ENCODE measurements around the gene SKI. TPM values are rescaled to one million over a fixed set of nuclear protein-coding genes. Genes with fewer than 3 reads are reported as not detected.

SKI gene
- total and polyA plus RNA-seq, 9 of the 15 experiments (the other 6 are each of a cell fraction or from before 2014, with no cell fraction given), result 0.10 to 60.5 (median 4.6) TPM

DNA sequence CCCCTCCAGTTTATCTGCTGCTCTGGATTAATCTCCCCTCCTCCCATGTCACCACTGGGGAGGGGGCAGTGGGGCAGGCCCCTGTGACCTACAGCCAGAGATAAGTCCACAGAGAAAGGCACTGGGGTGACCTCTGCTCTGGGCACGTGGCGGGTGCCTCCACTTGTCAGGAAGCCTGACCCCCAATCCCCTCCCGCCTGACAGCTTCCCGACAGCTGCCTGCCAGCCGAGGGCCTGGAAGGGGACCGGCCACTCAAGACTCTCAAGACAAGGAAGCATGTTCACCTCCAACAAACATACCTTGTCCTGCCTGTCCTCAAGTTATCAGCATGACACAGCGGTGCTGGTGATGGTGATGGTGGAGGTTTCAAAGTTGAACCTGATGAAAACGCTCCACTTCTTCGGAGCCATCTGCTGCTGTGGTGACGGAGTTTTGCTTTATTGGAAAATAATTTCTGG, 30.4 kb upstream of the SKI start (continued):
- TF ChIP-seq NR2C1 (IDR thresholded peaks at IDR 0.05), result no peak; the same call in 1 of the 2 replicates
- peak; percentile 62 for TF ChIP-seq NR2C1 (tag; IDR thresholded peaks at IDR 0.05)
- peak; percentile 52 for TF ChIP-seq CXXC5 (CRISPR knock-in tag; IDR thresholded peaks at IDR 0.05)
- no peak for TF ChIP-seq ZNF239 (CRISPR knock-in tag; IDR thresholded peaks at IDR 0.05)
- TF ChIP-seq, protein P1, sequence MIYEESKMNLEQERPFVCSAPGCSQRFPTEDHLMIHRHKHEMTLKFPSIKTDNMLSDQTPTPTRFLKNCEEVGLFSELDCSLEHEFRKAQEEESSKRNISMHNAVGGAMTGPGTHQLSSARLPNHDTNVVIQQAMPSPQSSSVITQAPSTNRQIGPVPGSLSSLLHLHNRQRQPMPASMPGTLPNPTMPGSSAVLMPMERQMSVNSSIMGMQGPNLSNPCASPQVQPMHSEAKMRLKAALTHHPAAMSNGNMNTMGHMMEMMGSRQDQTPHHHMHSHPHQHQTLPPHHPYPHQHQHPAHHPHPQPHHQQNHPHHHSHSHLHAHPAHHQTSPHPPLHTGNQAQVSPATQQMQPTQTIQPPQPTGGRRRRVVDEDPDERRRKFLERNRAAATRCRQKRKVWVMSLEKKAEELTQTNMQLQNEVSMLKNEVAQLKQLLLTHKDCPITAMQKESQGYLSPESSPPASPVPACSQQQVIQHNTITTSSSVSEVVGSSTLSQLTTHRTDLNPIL (CRISPR knock-in tag; IDR thresholded peaks at IDR 0.05), result no peak
- TF ChIP-seq, protein P2, sequence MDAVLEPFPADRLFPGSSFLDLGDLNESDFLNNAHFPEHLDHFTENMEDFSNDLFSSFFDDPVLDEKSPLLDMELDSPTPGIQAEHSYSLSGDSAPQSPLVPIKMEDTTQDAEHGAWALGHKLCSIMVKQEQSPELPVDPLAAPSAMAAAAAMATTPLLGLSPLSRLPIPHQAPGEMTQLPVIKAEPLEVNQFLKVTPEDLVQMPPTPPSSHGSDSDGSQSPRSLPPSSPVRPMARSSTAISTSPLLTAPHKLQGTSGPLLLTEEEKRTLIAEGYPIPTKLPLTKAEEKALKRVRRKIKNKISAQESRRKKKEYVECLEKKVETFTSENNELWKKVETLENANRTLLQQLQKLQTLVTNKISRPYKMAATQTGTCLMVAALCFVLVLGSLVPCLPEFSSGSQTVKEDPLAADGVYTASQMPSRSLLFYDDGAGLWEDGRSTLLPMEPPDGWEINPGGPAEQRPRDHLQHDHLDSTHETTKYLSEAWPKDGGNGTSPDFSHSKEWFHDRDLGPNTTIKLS (IDR thresholded peaks at IDR 0.05; ENCODE audit: borderline replicate concordance, low read depth), result peak; percentile 32; the same call in 1 of the 2 replicates
- no peak for TF ChIP-seq KAT8 (IDR thresholded peaks at IDR 0.05; ENCODE audit: low read depth)
- TF ChIP-seq, protein P3, sequence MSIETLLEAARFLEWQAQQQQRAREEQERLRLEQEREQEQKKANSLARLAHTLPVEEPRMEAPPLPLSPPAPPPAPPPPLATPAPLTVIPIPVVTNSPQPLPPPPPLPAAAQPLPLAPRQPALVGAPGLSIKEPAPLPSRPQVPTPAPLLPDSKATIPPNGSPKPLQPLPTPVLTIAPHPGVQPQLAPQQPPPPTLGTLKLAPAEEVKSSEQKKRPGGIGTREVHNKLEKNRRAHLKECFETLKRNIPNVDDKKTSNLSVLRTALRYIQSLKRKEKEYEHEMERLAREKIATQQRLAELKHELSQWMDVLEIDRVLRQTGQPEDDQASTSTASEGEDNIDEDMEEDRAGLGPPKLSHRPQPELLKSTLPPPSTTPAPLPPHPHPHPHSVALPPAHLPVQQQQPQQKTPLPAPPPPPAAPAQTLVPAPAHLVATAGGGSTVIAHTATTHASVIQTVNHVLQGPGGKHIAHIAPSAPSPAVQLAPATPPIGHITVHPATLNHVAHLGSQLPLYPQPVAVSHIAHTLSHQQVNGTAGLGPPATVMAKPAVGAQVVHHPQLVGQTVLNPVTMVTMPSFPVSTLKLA (conservative IDR thresholded peaks at IDR 0.05), result peak; percentile 53 to 68; a peak in 3 of 4 replicates
- no peak for TF ChIP-seq ZNF584 (CRISPR knock-in tag; IDR thresholded peaks at IDR 0.05; ENCODE audit: low read depth)
- no peak for TF ChIP-seq NR4A1 (CRISPR knock-in tag; IDR thresholded peaks at IDR 0.05)
- peak; percentile 56; the same call in 1 of the 2 replicates for TF ChIP-seq NR4A1 (tag; IDR thresholded peaks at IDR 0.05)
- no peak for TF ChIP-seq MBD2 (IDR thresholded peaks at IDR 0.05; ENCODE audit: borderline replicate concordance, low read depth)
- TF ChIP-seq RAD51 (IDR thresholded peaks at IDR 0.05; ENCODE audit: borderline replicate concordance, low read depth), result peak; percentile 11; the same call in 1 of the 2 replicates
- no peak for TF ChIP-seq RFX1 (IDR thresholded peaks at IDR 0.05)
- TF ChIP-seq NUFIP1 (IDR thresholded peaks at IDR 0.05; ENCODE audit: partially characterized antibody), result no peak

Data from K562 (cell line).